Stimulated activated CD4-positive, alpha-beta T cell treated with anti-CD3 and anti-CD28 coated beads, Interleukin-2, amount 100 ng/mL, for 48 hours (primary cell): ENCODE data around the gene CACNA1G.

ENCODE experiments used
- DNase-seq, 2 donors: peaks; one replicate each; pipeline ENCODE4 v3.0.0-alpha.2; 2020

The CACNA1G gene

GRCh38 chr17:50534222-50534978, 26.1 kb upstream of the CACNA1G start:
- no peak for DNase-seq

GRCh38 chr17:50534979-50535326, 25.6 kb upstream of the CACNA1G start:
- no peak for DNase-seq

- no peak for DNase-seq
These were observed 25.1 kb upstream of the CACNA1G start for GRCh38 chr17:50535407-50535806.

GRCh38 chr17:50536683-50537646, 23.6 kb upstream of the CACNA1G start:
- no peak for DNase-seq

- no peak for DNase-seq
These were observed 22.6 kb upstream of the CACNA1G start for GRCh38 chr17:50537721-50538548.

GRCh38 chr17:50538549-50539410, 21.7 kb upstream of the CACNA1G start:
- DNase-seq: no peak

GRCh38 chr17:50539762-50540559, 20.6 kb upstream of the CACNA1G start:
- DNase-seq: no peak

- DNase-seq: no peak
These were observed 19.7 kb upstream of the CACNA1G start for GRCh38 chr17:50540560-50541401.

GRCh38 chr17:50541402-50541715, 19.2 kb upstream of the CACNA1G start:
- DNase-seq: no peak

- DNase-seq: peak; percentile 81
These were observed 18.5 kb upstream of the CACNA1G start for GRCh38 chr17:50541716-50542688.

- no peak for DNase-seq
These were observed 17.4 kb upstream of the CACNA1G start for GRCh38 chr17:50542795-50543774.

GRCh38 chr17:50544516-50544915, 16.0 kb upstream of the CACNA1G start:
- DNase-seq: no peak

- no peak for DNase-seq
These were observed 15.2 kb upstream of the CACNA1G start for GRCh38 chr17:50545311-50545710.

GRCh38 chr17:50546701-50547034, 13.8 kb upstream of the CACNA1G start:
- DNase-seq: no peak

GRCh38 chr17:50547035-50547735, 13.3 kb upstream of the CACNA1G start, which contains the start of gene SPATA20:
SPATA20 (plus strand) TSS chr17:50547174; CDS start chr17:50547209, 35 bp downstream.
- DNase-seq: peak; percentile 77 to 84

GRCh38 chr17:50547736-50548083, 12.8 kb upstream of the CACNA1G start:
- DNase-seq: no peak

- DNase-seq: no peak
These were observed 11.7 kb upstream of the CACNA1G start for GRCh38 chr17:50548831-50549230.
